Vagina (tissue), 2 donors: ENCODE data around the gene MPRIP.

Experiments
- CTCF ChIP-seq, 3 experiments: fragments of 450-650 bp in 2 of 3; fragments of 200-600 bp in 1 of 3; sonication (generic) in 1 of 3; IDR thresholded peaks; one replicate each; pipeline ENCODE4 v1.5.1; 2017 to 2019; ENCODE audit warnings: antibody characterized with exemption in 3 of 3, mild to moderate bottlenecking in 2 of 3, moderate library complexity in 2 of 3
- POLR2A ChIP-seq, 2 donors: fragments of 450-650 bp; IDR thresholded peaks; one replicate each; pipeline ENCODE4 v1.6.1; 2017; ENCODE audit warnings: antibody characterized with exemption in 2 of 2, mild to moderate bottlenecking in 2 of 2, moderate library complexity in 2 of 2
- POLR2AphosphoS5 ChIP-seq, 2 donors: sonication (generic); formaldehyde crosslinking; IDR thresholded peaks; one replicate each; pipeline ENCODE4 v1.9.0; 2017; ENCODE audit warnings: antibody characterized with exemption in 2 of 2, mild to moderate bottlenecking in 2 of 2, low read depth in 1 of 2; ENCODE audit not compliant: insufficient read depth in 1 of 2

DNA sequence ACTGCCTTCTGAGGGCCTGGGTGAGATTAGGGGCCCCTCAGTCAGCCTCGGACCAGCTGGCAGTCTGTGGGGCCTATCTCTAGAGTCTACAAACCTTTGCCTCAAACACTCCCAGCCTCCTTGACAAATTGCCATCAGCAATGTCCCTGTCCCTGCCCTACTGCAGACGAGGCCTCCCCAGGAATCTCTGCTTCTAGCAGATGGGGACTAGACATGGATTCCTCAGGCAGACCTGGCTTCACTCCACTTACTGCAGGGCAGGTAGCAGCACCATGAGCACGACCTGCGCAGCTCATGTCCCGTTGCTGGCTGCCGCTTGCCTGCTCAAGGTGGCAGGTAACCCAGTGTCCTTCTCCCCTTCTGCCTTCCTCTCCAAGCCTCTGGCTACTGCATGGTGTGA, 114.8 kb downstream of the MPRIP start:
- TF ChIP-seq CTCF (IDR thresholded peaks at IDR 0.05) (no peak), POLR2AphosphoS5 (IDR thresholded peaks at IDR 0.05; ENCODE audit: insufficient read depth in 1 of 2, low read depth in 1 of 2) (no peak), POLR2A (IDR thresholded peaks at IDR 0.05) (no peak)
